ENCODE results near the gene SEPTIN10.

Gene SEPTIN10

DNA sequence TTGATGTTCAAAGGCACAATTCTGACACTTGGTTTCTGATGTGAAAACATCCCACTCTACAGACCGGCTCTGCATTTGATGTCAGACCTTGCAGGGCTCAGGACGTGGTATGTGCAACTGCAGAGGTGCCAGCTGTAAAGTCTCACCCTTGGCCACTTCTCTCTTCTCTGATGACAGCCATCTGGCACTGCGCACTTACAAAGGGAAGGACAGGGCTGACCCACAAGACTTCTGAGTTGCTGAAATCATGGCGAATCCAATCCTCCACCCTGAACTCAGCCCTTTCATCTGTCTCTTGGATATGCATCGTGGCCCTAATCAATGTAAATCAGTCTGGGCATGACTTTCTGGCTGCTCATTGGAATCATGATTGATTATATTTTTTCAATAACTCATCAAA, 82.5 kb downstream of the SEPTIN10 start:
- CTCF ChIA-PET: no interaction called here
- TF ChIP-seq, protein P1, sequence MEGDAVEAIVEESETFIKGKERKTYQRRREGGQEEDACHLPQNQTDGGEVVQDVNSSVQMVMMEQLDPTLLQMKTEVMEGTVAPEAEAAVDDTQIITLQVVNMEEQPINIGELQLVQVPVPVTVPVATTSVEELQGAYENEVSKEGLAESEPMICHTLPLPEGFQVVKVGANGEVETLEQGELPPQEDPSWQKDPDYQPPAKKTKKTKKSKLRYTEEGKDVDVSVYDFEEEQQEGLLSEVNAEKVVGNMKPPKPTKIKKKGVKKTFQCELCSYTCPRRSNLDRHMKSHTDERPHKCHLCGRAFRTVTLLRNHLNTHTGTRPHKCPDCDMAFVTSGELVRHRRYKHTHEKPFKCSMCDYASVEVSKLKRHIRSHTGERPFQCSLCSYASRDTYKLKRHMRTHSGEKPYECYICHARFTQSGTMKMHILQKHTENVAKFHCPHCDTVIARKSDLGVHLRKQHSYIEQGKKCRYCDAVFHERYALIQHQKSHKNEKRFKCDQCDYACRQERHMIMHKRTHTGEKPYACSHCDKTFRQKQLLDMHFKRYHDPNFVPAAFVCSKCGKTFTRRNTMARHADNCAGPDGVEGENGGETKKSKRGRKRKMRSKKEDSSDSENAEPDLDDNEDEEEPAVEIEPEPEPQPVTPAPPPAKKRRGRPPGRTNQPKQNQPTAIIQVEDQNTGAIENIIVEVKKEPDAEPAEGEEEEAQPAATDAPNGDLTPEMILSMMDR (conservative IDR thresholded peaks at IDR 0.05; ENCODE audit: low read depth): no peak

DNA sequence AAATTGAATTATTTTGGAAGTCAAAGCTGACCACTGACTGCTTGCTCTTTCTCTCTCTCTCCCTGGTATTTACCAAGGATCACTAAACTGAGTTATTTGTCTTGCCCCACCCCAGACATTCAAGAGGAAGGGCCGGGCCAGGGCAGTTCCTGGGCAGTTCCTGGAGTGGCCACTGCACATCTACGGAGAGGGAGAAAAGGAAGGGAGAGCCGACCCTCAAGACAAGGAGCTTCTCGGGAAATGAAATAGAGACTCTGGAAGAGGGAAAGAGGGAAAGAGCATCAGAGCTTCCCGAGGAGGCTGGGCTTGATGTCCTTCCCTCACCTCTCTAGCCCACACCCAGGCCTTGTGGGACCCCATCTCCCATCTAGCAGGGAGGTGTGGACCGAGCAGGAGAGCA, 83.1 kb downstream of the SEPTIN10 start:
- POLR2A ChIA-PET (ENCODE audit: low non-redundant PET): no interaction called here
- CTCF ChIA-PET: no interaction called here
- H3K27ac ChIP-seq: no peak overlapping the region
- TF ChIP-seq, protein P1 (conservative IDR thresholded peaks at IDR 0.05; ENCODE audit: low read depth): no peak
- no peak for DNase-seq (ENCODE audit: low spot score)

More for the DNA sequence above, 82.5 kb downstream of the SEPTIN10 start:
- POLR2A ChIA-PET (ENCODE audit: low non-redundant PET): no interaction called here
- no peak for DNase-seq (ENCODE audit: low spot score)
- H3K27ac ChIP-seq: no peak overlapping the region

DNA sequence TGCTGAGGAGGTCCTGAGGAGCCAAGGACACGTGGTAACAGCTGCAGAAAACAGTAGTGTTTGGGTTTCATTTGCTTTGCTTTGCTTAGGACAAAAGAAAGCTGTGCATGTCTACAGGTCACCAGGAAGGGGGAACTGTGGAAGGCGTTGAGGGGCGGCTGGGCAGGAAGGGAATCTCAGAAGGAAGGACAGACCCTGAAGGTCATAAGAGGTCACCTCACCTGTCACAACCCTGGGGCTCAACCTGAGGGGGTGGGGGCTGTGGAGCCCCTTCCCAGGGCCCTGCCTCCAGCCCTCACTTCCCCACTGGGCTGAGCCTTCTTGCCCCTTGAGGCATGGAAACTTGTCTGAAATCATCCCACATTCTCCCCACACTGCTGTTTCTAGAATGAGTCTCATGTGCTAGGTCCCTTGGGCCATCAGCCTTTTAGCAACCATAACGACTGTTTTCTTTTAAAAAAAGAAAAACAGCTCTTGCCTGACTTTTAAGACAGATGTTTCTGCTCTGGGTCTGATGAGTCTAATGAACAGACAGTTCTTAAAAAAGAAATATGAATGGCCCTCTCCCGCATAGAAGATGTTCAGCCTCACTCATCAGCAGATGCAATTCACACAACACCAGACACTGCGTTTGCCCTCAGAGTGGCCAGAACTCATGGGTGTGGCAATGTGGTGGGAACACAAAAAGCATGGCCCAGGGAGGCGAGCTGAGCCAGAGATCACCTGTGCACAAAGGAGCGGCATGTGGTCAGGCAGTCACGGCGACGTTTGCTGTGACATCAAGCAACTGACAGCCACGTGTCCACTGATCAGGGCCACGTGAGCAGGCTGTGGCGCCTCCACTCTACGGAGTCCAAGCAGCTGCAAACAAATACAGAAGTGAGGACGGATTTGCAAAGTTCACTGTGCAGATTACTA, 84.0 kb downstream of the SEPTIN10 start:
- TF ChIP-seq, protein P1 (conservative IDR thresholded peaks at IDR 0.05; ENCODE audit: low read depth): no peak
- DNase-seq (ENCODE audit: low spot score): no peak
- no peak overlapping the region for H3K27ac ChIP-seq
- ChIA-PET CTCF (no interaction called here), POLR2A (ENCODE audit: low non-redundant PET) (no interaction called here)

DNA sequence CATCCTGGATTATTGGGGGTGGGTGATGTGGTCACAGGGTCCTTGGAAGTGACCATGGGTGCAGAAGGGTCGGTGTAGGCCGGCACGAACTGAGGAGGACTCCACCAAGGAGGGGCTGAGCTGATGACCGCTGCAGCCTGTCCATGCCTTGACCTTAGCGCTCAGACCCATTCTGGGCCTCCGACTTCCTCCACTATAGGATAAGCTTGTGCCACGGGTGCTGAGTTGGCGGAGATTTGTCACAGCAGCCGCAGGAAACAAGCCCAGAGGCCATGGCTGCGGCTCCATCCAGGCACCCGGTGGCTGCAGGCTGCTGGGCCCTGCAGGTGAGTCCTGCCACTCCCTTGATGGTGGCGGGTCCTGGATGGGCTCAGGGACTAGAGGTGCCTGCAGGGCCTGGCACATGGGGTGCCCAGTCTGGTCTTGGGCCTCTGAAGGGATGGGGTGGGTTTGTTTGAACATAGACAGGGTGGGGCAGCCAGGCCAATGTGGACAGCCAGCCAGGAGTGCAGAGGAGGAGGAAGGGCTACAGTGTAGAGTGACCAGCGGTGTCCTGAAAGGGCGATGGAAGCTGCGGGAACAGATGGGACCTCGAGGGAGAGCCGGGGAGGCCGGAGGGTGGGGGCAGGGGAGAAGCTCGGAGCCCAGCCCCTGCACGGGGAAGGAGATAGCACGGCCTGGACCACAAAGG, 84.8 kb downstream of the SEPTIN10 start:
- POLR2A ChIA-PET (ENCODE audit: low non-redundant PET): no interaction called here
- CTCF ChIA-PET: no interaction called here
- DNase-seq (ENCODE audit: low spot score): no peak
- TF ChIP-seq, protein P1 (conservative IDR thresholded peaks at IDR 0.05; ENCODE audit: low read depth): no peak
- no peak overlapping the region for H3K27ac ChIP-seq

DNA sequence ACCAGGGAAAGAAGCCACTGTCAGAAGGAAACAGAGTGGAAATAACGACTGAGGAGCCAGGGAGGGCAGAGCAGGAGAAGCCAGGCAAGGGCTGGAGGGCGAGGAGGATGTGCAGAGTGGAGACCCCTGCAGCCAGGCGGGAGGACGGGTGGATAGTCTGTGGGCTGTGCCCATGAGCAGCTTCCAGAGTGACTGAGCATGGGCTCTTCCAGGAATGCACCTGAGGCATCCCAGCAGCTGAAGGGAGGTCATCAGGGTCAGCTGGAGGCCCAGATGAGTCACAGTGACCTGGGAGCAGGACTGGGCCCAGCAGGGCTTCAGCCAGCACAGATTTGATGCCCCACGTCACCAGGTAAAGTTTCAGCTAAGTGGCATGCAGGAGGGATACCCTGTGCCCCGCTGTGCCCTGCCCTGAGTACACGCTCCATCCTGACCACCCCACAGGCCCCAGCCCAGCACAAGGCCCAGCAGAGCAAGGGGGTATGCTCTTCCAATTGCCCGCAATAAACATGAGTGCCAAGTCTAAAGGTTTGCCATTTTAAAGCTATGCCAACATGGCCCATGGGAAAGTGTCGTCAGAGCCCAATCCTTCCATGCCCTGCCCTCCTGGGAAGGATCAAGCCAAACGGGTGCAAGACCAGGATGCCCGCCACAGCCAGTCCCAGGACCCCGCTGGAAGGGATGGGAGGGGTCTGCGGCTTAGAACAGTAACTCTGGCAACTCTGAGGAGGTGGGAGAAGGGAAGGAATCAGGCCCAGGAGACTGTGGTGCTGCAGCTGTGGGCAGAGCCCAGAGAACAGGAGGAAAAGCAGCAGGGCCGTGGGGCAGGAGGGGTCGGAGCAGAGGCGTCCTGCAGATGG, 85.7 kb downstream of the SEPTIN10 start:
- DNase-seq (ENCODE audit: low spot score): no peak
- ChIA-PET POLR2A (ENCODE audit: low non-redundant PET) (no interaction called here), CTCF (interaction anchor here (0.6 kb wide), 1 partner anchor 20 kb away, joined by 8 read pairs; no protein-coding TSS in a partner anchor)
- no peak overlapping the region for H3K27ac ChIP-seq
- TF ChIP-seq, protein P1 (conservative IDR thresholded peaks at IDR 0.05; ENCODE audit: low read depth): no peak

DNA sequence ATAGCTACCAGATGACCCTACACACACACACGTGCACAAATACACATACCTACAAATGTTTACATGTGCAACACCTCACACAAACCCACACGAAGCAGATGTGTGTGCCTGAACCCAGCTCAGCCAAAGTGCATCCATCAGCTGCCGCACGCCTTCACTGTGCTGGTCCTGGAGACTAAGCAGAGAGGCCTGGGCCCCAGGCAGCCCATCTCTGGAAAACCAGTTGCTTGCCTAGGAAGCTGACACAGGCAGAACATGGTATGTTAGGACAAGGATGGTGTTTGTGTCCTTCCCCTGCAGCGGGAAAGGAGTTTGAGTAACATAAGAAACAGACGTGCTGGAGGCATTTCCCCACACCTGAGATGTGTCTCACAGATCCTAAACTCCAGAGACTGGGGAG, 86.7 kb downstream of the SEPTIN10 start:
- TF ChIP-seq, protein P1 (conservative IDR thresholded peaks at IDR 0.05; ENCODE audit: low read depth): no peak
- CTCF ChIA-PET: interaction anchor here (1.6 kb wide), 1 partner anchor 17 kb away, joined by 3 read pairs; no protein-coding TSS in a partner anchor
- no peak for DNase-seq (ENCODE audit: low spot score)
- POLR2A ChIA-PET (ENCODE audit: low non-redundant PET): no interaction called here
- H3K27ac ChIP-seq: no peak overlapping the region

Data from RWPE1 (cell line).